ENCODE results near the gene PPIP5K2. TPM values are rescaled to one million over a fixed set of nuclear protein-coding genes. Genes with fewer than 3 reads are reported as not detected.

Gene PPIP5K2
- total and polyA plus RNA-seq, 2 donors (not counting 3 experiments of a cell fraction or from before 2014, with no cell fraction given), result 20.8 to 69.4 TPM

DNA sequence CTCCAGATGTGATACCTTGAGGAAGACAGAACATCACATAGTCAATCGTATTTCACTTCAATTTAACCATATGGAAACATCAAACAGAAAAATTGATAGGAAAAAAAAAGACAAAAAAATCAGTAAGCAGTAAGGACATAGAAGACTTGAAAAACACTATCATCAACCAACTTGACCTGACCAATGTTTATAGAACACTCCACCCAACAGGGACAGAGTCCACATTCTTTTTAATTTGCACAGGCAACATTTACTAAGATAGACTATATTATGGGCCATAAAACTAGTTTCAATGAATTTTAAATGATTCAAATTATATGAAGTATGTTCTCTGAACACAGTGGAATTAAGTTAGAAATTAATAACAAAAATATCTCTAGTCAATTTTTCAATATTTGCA lies 117.7 kb downstream of the PPIP5K2 start:
- TF ChIP-seq FOS (IDR thresholded peaks at IDR 0.05; ENCODE audit: borderline replicate concordance, insufficient read depth, low read length) (no peak), POLR2A (IDR thresholded peaks at IDR 0.05; ENCODE audit: low read depth, low read length) (no peak), JUN (IDR thresholded peaks at IDR 0.05; ENCODE audit: borderline replicate concordance, insufficient read depth, insufficient read length, low read depth) (no peak), MYC (IDR thresholded peaks at IDR 0.05; ENCODE audit: low read depth, low read length) (no peak), EZH2 (IDR thresholded peaks at IDR 0.05; ENCODE audit: borderline replicate concordance, low read depth, low read length, severe bottlenecking) (no peak), POLR2AphosphoS5 (IDR thresholded peaks at IDR 0.05; ENCODE audit: insufficient read depth, low read depth, low read length) (no peak), CTCF (IDR thresholded peaks at IDR 0.05; ENCODE audit: extremely low read depth in 1 of 2, insufficient read depth in 1 of 2, low read depth in 1 of 2, low read length in 2 of 2) (no peak), GATA2 (IDR thresholded peaks at IDR 0.05; ENCODE audit: insufficient read depth, insufficient read length, low read depth, low read length) (no peak)
- TF ChIP-seq, protein P1, sequence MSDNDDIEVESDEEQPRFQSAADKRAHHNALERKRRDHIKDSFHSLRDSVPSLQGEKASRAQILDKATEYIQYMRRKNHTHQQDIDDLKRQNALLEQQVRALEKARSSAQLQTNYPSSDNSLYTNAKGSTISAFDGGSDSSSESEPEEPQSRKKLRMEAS (IDR thresholded peaks at IDR 0.05; ENCODE audit: insufficient read depth, insufficient read length), result no peak
- dilution Hi-C loops (cut with MboI; ENCODE audit: extremely low pct_ligation_motif_present, low sequenced_read_pairs), result no loop called here
- Histone ChIP-seq H2AFZ (ENCODE audit: low read depth, low read length) (no peak overlapping the region), H3K9ac (replicated peaks; ENCODE audit: extremely low read depth, insufficient read depth, low read length) (no peak overlapping the region), H3K27ac (ENCODE audit: insufficient read depth, low read depth, low read length) (no peak overlapping the region), H4K20me1 (replicated peaks; ENCODE audit: control insufficient read depth, extremely low read depth, insufficient read depth, low read length) (no peaks in the 10 kb centered on the region), H3K4me1 (ENCODE audit: control insufficient read depth, extremely low read depth, insufficient read depth, low read length) (no peaks in the 10 kb centered on the region), H3K9me1 (replicated peaks; ENCODE audit: control insufficient read depth, extremely low read depth, insufficient read depth, low read length) (no peaks in the 10 kb centered on the region), H3K4me3 (replicated peaks in 1 of 3; ENCODE audit: insufficient read depth in 1 of 3, low read depth in 1 of 3, low read length in 3 of 3) (no peak overlapping the region), H3K36me3 (ENCODE audit: control insufficient read depth in 2 of 2, extremely low read depth in 1 of 2, insufficient read depth in 2 of 2, low read length in 2 of 2) (no peaks in the 10 kb centered on the region), H3K27me3 (ENCODE audit: control insufficient read depth in 2 of 2, insufficient read depth in 2 of 2, low read length in 2 of 2) (peaks cover 0 to 2% of the 10 kb centered on the region in 2 experiments), H3K9me3 (replicated peaks; ENCODE audit: control insufficient read depth, insufficient read depth, low read length) (no peaks in the 10 kb centered on the region), H3K4me2 (ENCODE audit: insufficient read depth, low read length) (no peak overlapping the region), H3K79me2 (ENCODE audit: control insufficient read depth, insufficient read depth, low read length) (no peaks in the 10 kb centered on the region)
- ChIA-PET POLR2A (no interaction called here), CTCF (no interaction called here)
- FAIRE-seq (no peak), DNase-seq (ENCODE audit: low read depth, low spot score) (no peak)
- intact Hi-C loops (cut with micrococcal nuclease), result no loop called here
- BruUV-seq (replicated peaks), result no TSS peak
